Stimulated activated CD4-positive, alpha-beta T cell treated with anti-CD3 and anti-CD28 coated beads, Interleukin-4, amount 100 ng/mL, for 1 hour (primary cell): ENCODE data around the gene TESPA1.

Experiments used
- DNase-seq: peaks from one replicate; pipeline ENCODE4 v3.0.0-alpha.2; 2020

Gene TESPA1

DNA sequence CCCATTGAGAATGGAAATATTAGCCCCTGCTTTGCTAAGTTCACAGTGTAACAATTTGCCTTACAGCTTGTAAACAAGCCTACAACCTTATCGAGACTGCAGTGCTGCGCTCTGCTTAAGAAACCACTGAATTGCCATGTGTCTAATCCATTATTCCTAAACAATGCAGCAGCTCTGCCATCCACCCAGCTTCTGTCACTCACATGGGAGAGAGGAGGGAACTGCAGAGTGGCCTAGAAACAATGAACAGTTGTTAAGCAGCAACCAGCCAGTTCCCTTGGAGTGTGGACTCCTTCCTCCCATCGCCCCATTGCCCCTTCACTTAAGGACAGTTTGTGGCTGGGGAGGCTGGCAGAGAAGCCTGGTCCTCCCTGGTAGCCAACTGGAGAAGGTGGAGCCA, 42.9 kb downstream of the TESPA1 start:
- DNase-seq: no peak

DNA sequence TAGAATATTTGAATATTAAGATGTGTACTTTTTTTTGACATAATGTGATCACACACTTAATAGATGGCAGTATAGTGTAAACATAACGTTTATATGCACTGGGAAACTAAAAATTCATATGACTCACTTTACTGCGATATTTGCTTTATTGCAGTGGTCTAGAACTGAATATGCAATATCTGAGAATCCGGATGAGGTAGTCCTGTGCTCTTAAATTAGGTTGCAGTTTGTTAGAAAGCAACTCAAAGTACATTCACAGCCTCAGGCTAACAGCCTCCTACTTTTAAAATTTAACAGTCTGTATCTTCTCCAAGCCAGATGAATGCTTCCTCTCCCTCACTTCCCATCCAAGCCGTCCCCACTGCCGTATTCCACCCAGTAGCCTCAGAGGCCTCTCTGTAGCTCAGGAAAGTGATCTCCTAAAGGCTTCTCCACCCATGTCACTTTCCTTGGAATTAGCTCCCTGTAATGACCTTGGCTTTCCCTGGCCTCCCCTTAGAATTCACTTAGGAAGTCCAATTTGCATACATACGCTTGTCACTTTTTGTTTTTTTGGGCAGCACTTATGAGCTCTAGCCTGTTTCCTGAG, 43.7 kb downstream of the TESPA1 start:
- DNase-seq: no peak

DNA sequence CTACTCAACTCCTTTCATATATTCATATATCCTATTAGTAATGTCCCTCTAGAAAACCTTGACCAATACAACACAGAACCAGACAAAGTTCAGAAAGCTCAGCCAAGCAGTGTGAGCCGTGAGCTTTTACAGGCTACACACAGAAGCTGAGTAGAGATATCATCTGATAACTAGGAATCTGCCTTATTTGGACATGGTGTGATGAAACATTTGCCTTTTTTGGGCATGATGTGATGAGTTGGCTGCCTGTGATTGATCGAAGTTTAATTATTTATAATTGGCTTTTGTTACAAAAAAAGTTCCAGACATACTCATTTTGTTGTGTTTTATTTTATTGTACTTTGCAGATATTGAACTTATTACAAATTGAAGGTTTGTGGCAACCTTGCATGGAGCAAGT, 46.6 kb downstream of the TESPA1 start:
- no peak for DNase-seq

DNA sequence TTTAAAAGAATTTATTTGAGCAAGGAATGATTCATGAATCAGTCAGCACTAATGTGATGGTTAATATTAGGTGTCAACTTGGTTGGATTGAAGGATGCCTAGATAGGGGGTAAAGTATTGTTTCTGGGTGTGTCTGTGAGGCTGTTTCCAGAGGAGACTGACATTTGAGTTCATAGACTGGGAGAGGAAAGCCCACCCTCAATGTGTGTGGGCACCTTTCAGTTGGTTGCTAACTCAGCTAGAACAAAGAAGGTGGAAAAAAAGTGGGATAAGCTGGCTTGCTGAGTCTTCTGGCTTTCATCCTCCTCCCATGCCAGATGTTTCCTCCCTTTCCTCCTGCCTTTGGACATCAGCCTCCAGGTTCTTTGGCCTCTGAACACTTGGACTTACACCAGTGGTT, 47.2 kb downstream of the TESPA1 start:
- no peak for DNase-seq

DNA sequence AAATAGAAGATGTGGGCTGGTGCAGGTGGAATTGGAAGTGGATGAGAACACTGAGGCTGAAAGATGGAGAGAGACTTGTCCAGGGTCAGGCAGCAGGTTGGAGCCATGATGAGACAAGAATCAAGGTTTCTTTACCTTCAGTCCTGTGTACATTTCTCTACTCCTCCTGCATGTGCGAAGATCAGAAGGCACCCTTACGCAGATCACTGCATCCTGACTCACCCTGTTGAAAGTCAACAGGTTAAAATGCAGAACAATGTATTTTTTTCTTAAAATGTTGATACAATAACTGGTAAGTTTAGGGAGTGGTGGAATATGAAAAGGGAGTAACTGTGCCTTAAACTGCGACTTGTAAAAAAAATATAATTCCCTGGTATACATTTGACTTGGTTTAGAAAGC, 47.8 kb downstream of the TESPA1 start:
- DNase-seq: no peak

DNA sequence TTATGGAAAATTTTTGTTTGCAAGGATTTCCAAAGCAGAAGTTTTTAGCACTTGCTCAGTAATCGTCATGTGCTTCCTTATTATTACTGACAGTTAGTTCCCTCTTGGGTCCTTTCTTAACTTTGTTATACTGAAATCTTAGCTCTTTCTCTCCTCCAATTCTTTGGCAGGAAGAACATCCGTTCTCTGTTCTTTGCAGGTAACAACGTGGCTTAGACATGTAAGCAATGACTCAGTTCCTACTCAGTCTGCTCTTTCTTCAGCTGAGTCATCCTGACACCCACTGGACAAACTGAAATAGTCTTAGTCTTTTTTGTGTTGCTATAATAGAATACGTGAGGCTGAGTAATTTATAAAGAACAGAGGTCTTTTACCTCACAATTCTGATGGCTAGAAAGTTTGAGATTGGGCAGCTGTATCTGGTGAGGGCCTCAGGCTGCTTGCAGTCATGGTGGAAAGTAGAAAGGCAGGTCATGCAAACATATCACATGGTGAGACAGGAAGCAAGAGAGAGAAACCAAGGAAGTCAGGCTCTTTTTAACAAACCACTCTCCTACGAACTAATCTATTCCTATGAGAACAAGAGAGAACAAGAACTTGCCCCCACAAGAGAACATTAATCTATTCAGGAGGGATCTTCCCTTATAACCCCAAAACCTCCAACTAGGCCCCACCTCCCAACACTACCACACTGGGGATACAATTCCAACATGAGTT, 49.2 kb downstream of the TESPA1 start:
- DNase-seq: peak; percentile 30

DNA sequence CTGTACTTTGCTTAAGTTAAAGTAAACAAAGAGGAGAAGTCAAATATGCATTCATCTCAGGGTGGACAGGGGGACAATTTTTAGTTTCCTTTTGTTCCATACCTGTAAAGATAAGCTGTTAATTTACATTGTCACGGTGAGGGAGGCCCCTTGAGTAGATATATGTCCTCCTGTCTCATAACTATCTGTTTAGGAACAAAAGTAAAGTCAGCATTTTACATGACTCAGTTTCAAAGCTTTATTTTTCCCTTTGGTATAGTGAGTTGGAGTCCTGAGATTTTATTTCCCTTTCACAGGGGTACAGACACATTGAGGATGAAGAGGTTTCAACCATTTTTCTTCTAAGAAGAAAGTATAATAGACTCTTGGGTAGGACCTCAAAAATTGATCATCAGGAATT, 50.1 kb downstream of the TESPA1 start:
- no peak for DNase-seq

DNA sequence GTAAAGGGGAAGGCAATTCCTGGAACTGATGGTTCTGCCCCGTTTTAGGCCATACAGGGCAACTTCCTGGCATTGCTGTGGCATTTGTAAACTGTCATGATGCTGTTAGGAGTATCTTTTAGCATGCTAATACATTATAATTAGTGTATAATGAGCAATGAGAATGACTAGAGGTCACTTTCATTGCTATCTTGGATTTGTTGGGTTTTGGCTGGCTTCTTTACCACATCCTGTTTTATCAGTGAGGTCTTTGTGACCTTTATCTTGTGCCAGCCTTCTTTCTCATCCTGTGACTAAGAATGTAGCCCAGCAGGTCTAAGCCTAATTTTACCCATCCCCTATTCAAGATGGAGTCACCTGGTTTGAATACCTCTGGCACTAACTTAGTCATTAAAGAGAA, 51.2 kb downstream of the TESPA1 start:
- no peak for DNase-seq

DNA sequence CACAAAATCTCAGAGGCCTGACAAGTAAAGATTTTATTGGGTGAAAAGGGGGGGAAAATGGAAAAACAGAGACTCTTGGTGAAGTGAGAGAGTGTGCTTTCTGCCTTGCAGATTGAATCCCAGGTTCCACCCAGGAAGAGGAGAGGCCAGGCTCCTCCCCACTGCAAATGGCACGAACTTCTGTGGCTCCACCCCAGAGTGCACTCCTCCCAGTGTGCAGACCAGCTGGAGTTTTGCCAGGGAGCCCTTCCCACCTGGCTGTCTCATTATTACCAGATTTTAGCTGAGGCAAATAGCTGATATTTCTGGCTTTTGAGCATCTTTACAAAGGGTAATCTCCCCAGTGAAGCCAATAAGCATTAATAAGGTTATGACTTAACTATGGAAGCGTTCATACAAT, 51.9 kb downstream of the TESPA1 start:
- DNase-seq: no peak

DNA sequence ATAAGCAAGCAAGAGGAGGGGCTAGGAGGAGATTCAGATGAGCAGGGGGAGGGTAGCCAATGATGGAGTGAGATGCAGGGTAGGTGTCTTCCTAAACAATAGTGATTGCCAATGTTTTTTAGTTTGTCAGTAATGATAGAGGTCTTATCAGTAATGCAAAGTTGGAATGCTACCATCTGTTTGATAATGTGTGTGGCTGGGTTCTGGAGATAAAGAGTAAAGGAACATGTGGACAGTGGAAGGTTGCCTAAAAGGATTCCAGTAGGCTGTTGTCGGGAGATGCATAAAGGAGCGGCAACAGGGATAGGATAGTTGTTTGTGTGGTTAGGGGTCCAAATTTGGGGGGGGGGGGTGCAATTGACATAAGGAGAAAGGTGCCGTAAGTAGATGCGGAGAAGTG, 52.5 kb downstream of the TESPA1 start:
- no peak for DNase-seq

DNA sequence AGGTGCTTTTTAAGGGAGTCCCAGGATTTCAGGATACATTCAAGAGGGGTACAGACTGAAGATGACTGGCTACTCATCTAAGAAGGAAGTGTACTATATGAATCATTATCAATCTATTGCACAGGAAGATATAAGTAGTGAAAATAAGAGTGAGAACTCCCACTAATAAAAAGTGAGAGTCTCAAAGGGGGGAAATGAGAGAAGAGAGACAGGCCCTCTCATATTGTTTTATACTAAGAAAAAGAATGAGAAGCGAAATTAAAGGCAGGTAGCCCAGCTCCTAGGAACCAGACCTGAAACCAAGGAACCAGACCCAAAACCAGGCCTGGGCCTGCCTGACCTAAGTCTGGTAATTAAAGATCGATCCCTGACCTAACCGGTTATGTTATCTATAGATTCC, 54.6 kb downstream of the TESPA1 start:
- no peak for DNase-seq

DNA sequence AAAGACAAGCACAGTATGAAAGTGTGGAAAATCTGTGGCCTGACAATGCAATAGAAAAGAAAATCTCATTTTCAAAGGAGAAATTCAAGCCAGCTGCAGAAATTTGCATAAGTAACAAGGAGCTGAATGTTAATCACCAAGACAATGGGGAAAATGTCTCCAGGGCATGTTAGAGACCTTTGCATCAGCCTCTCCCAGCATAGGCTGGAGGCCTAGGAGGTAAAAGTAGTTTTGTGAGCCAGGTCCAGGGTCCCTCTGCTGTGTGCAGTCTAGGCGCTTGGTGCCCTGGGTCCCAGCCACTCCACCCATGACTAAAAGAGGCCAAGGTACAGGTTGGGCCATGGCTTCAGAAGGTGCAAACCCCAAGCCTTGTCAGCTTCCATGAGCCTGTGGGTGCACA, 58.3 kb downstream of the TESPA1 start:
- no peak for DNase-seq

DNA sequence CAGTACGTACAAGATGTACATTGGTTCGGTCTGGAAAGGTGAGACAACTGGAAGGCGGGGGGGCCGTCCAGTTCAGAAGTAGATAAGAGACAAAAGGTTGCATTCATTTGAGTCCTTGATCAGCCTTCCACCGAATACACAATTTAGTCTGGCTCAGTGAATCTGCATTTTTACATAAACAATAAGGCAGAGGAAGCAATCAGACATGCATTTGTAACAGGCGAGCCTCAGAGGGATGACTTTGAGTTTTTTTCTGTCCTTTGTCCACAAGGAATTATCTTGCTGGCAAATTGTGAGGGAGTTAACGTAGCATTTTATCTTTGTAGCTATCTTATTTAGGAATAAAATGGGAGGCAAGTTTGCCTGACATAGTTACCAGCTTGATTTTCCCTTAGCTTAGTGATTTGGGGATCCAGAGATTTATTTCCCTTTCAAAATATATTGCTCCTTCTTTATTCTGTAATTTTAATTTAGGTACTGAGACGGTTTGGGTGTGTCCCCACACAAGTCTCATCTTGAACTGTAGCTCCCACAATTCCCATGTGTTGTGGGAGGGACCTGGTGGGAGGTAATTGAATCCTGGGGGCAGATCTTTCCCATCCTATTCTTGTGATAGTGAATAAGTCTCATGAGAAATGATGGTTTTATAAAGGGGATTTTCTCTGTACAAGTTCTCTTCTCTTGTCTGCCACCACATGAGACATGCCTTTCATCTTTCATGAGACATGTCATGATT, 59.4 kb downstream of the TESPA1 start:
- no peak for DNase-seq

DNA sequence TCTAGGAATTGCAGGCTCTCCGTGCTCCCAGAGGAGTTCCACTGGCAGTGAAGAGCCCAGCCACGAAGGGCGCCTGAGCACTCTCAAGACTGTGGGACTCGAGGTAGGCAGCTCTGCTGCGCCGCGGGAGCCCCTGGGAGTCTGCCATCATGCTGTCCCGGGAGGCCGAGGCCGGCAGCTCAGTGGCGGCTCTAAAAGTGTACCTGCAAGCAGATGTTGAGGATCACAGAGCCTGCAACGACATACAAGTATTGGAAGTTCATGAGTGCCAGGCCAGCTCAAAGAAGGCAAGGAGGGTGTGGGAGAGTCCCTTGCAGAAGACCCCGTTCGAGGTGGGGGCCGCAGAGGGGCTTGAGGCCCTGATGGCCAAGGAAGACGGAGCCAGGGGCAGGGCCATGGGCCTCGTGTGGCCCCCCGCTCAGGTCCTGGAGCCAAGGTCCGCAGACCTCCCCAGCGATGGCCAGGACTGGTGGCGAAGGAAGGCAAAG, 67.5 kb downstream of the TESPA1 start:
- DNase-seq: no peak
